HG03469 (cell line): Measurements from ENCODE around the gene GABRB2.

Experiments
- ATAC-seq: cut with Tn5 transposase; IDR thresholded peaks from one replicate; pipeline ENCODE4 v1.9.1; 2021; ENCODE audit warnings: mild to moderate bottlenecking, moderate library complexity, moderate number of reproducible peaks; ENCODE audit not compliant: unreplicated experiment

The GABRB2 gene

GRCh38 chr5:161481922-161482321 lies 64.6 kb downstream of the GABRB2 start:
- no peak for ATAC-seq

GRCh38 chr5:161471211-161471950 lies 75.1 kb downstream of the GABRB2 start:
- no peak for ATAC-seq

- no peak for ATAC-seq
Observed at GRCh38 chr5:161467703-161468102, 78.8 kb downstream of the GABRB2 start.

GRCh38 chr5:161460741-161461140 lies 85.8 kb downstream of the GABRB2 start:
- ATAC-seq, result no peak

- ATAC-seq, result no peak
Observed at GRCh38 chr5:161446655-161447054, 99.9 kb downstream of the GABRB2 start.

- no peak for ATAC-seq
Observed at GRCh38 chr5:161442471-161442870, 104.1 kb downstream of the GABRB2 start.

- no peak for ATAC-seq
Observed at GRCh38 chr5:161432798-161433197, 113.7 kb downstream of the GABRB2 start.

GRCh38 chr5:161431963-161432362 lies 114.6 kb downstream of the GABRB2 start:
- no peak for ATAC-seq

GRCh38 chr5:161421067-161421466 lies 125.5 kb downstream of the GABRB2 start:
- ATAC-seq, result no peak

- ATAC-seq, result no peak
Observed at GRCh38 chr5:161420521-161420920, 126.0 kb downstream of the GABRB2 start.

- no peak for ATAC-seq
Observed at GRCh38 chr5:161414896-161415295, 131.6 kb downstream of the GABRB2 start.

- no peak for ATAC-seq
Observed at GRCh38 chr5:161414037-161414436, 132.5 kb downstream of the GABRB2 start.

- ATAC-seq, result no peak
Observed at GRCh38 chr5:161412792-161413191, 133.7 kb downstream of the GABRB2 start.

GRCh38 chr5:161411156-161411555 lies 135.4 kb downstream of the GABRB2 start:
- no peak for ATAC-seq

GRCh38 chr5:161410640-161411039 lies 135.9 kb downstream of the GABRB2 start:
- no peak for ATAC-seq

GRCh38 chr5:161409471-161409870 lies 137.1 kb downstream of the GABRB2 start:
- ATAC-seq, result no peak

GRCh38 chr5:161406880-161407279 lies 139.6 kb downstream of the GABRB2 start:
- no peak for ATAC-seq

GRCh38 chr5:161403996-161404395 lies 142.5 kb downstream of the GABRB2 start:
- ATAC-seq, result no peak

GRCh38 chr5:161403121-161403520 lies 143.4 kb downstream of the GABRB2 start:
- ATAC-seq, result no peak

- no peak for ATAC-seq
Observed at GRCh38 chr5:161400583-161400982, 145.9 kb downstream of the GABRB2 start.

GRCh38 chr5:161399996-161400562 lies 146.4 kb downstream of the GABRB2 start:
- ATAC-seq, result no peak

GRCh38 chr5:161397448-161397847 lies 149.1 kb downstream of the GABRB2 start:
- no peak for ATAC-seq

GRCh38 chr5:161396171-161396570 lies 150.4 kb downstream of the GABRB2 start:
- no peak for ATAC-seq
